BJ (cell line): ENCODE results near the gene NTRK3. TPM values are rescaled to one million over a fixed set of nuclear protein-coding genes. Genes with fewer than 3 reads are reported as not detected.

Experiments
- CTCF ChIA-PET: fragments of 350-600 bp; formaldehyde crosslinking; extraction: SDS; loops from one replicate; lab custom pipeline; 2021; ENCODE audit warnings: antibody characterized with exemption, inconsistent platforms; lab: Yijun Ruan, JAX
- POLR2A ChIA-PET: fragments of 300-600 bp; sonication (Branson Sonifier 250); formaldehyde crosslinking; extraction: SDS; loops from one replicate; lab custom pipeline; 2021; ENCODE audit warnings: antibody characterized with exemption; lab: Charles Lee
- DNase-seq: peaks from one replicate; pipeline ENCODE4 v3.0.0-alpha.2; 2011; ENCODE audit warnings: low read depth
- H3K27me3 ChIP-seq: 2 replicates; pipeline ENCODE4 v1.6.0; 2011; ENCODE audit warnings: low read length; ENCODE audit not compliant: control insufficient read depth, insufficient read depth
- H3K36me3 ChIP-seq: 2 replicates; pipeline ENCODE4 v1.5.1; 2011; ENCODE audit warnings: low read length; ENCODE audit not compliant: control insufficient read depth, insufficient read depth
- H3K4me3 ChIP-seq: 2 replicates; pipeline ENCODE4 v1.5.1; 2011; ENCODE audit warnings: low read depth, mild to moderate bottlenecking, control low read depth, low read length
- CTCF ChIP-seq: IDR thresholded peaks from 2 replicates; pipeline ENCODE4 v1.5.1; 2011; ENCODE audit warnings: low read depth, mild to moderate bottlenecking, control low read depth, inconsistent platforms, low read length, moderate library complexity; ENCODE audit not compliant: insufficient read depth
- polyA plus RNA-seq: library from polyadenylated mRNA; depleted of rRNA; stranded (reverse); fragments of >200 nt; gene quantifications from 2 replicates; pipeline ENCODE4 v1.2.3, GENCODE V29; 2011

NTRK3 gene
- polyA plus RNA-seq, 1 experiment, result 0.12 TPM

DNA sequence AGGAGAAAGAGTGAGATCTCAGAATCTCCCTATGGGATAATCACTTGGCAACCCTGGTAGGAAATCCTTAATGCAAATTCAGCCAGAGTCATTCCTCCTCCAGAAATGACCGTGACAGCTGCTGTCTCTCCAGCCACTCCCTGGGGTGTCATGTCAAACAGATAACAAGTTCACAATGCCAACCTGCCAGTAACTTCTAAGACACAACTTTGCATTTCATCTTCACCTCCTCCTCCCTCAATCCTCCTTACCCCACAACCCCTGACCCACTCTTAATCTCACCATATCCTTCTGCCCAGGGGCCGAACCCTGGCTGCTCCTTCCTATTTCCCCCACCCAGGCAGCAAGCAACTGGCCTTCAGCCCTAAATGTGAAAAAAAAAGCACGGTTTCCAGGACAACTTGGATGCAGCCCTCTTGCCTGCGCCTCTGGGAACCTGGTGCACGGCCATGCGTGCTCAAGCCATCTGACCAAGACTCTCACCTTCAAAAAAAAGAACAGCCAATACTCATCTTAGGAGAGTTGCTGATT lies 166.0 kb downstream of the NTRK3 start:
- DNase-seq, result no peak
- CTCF ChIA-PET, result no interaction called here
- TF ChIP-seq CTCF, result no peak

DNA sequence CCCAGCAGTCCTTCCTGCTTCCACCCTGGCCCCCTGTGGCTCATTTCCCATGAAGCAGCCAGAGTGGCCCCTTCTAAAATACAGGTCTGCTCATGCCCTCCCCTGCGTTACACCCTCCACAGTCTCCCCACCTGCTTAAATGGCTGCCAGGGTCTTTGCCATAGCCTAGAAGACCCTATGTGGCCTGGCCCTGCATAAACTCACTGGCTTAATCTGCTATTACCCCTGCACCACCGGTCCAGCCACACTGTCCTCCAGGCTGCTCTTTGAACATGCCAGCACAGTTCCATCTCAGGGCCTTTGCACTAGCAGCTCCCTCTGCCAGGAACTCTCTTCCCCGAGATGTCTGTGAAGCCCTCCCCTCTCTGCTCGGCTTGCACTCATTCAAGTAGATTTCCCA lies 166.8 kb downstream of the NTRK3 start:
- Histone ChIP-seq H3K27me3 (no peaks in the 10 kb centered on the region), H3K4me3 (no peak overlapping the region), H3K36me3 (no peaks in the 10 kb centered on the region)
- DNase-seq, result no peak
- ChIA-PET CTCF (no interaction called here), POLR2A (no interaction called here)
- no peak for TF ChIP-seq CTCF

More for the DNA sequence above, 166.0 kb downstream of the NTRK3 start:
- POLR2A ChIA-PET, result no interaction called here
- Histone ChIP-seq H3K4me3 (no peak overlapping the region), H3K27me3 (no peaks in the 10 kb centered on the region), H3K36me3 (no peaks in the 10 kb centered on the region)

DNA sequence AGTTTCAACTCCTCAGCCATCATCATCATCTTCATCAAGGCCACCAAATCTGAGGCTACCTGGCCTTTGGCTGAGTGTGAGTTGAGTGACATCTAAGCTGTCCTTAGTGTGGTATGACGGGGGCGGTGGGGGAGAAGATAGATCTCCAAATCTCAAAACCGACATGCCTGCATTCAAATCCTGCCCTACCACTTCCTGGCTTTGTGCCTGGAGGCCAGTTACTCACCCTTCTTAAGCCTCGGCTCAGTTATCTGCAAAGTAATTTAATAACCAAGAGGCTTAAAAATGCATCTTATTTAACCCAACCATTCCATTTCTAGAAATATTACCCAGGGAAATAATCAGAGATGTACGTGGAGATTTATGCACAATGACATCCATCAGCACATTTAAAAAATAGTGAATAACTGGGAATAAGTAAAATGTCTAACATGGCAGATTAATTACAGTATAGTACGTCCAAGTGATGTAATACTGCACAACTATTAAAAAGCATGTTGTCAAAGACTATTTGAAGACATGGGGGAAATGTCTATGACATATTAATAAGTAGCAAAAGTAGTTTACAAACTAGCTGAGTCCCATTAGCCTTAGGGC lies 167.4 kb downstream of the NTRK3 start:
- ChIA-PET CTCF (no interaction called here), POLR2A (no interaction called here)
- Histone ChIP-seq H3K4me3 (no peak overlapping the region), H3K27me3 (no peaks in the 10 kb centered on the region), H3K36me3 (no peaks in the 10 kb centered on the region)
- no peak for TF ChIP-seq CTCF
- DNase-seq, result no peak

- ChIA-PET CTCF (no interaction called here), POLR2A (no interaction called here)
- DNase-seq, result no peak
- no peak for TF ChIP-seq CTCF
- Histone ChIP-seq H3K36me3 (no peaks in the 10 kb centered on the region), H3K27me3 (no peaks in the 10 kb centered on the region), H3K4me3 (no peak overlapping the region)
These were observed 172.5 kb downstream of the NTRK3 start for GRCh38 chr15:88083811-88084760.

DNA sequence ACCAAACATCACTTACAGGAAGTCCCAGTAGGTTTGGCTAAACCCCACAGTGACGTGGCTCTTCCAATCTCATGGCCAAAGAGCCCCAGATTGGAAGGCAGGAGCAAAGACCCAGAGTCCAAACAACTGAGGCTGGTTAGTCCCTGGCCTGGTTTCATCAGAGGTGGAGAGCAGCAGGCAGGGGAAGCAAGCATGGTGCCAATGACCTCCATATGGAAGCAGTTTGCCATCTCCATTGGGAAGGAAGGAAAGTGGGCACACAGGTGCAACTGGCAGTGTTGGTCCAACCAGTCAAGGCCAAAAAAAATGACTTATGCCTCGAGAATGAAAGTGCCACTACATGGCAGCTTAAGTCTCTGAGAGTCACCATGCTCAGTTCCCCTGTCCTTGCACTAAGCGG lies 175.9 kb downstream of the NTRK3 start:
- POLR2A ChIA-PET, result no interaction called here
- Histone ChIP-seq H3K36me3 (no peaks in the 10 kb centered on the region), H3K4me3 (no peak overlapping the region), H3K27me3 (no peaks in the 10 kb centered on the region)
- TF ChIP-seq CTCF, result no peak
- no peak for DNase-seq
- CTCF ChIA-PET, result no interaction called here
